ENCODE data around the gene NID1.
A peak's percentile ranks its signal among the peaks of the same experiment; 100 is the strongest.

Gene NID1

DNA sequence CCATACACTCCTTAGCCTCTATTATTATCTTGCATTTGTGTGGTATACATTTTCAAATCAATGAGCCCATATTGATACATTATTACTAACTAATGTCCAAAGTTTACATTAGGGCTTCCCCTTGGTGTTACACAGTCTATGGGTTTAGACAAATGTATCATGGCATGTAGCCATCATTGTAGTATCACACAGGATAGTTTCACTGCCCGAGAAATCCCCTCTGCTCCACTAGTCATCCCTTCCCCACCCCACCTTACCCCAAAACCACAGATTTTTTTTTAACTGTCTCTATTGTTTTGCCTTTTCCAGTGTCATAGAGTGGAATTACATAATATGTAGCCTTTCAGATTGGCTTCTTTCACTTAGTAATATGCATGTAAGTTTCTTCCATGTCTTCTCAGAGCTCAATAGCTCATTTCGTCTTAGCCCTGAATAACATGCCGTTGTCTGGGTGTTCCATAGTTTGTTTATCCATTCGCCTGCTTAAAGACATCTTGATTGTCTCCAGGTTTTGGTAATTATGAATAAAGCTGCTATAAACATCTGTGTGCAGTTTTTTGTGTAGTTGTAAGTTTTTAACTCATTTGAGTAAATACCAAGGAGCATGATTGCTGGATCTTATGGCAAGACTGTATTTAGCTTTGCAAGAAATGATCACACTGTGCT, 111.8 kb downstream of the NID1 start:
- DNase-seq (ENCODE audit: low read depth): peak; percentile 77
- TF ChIP-seq, protein P1, sequence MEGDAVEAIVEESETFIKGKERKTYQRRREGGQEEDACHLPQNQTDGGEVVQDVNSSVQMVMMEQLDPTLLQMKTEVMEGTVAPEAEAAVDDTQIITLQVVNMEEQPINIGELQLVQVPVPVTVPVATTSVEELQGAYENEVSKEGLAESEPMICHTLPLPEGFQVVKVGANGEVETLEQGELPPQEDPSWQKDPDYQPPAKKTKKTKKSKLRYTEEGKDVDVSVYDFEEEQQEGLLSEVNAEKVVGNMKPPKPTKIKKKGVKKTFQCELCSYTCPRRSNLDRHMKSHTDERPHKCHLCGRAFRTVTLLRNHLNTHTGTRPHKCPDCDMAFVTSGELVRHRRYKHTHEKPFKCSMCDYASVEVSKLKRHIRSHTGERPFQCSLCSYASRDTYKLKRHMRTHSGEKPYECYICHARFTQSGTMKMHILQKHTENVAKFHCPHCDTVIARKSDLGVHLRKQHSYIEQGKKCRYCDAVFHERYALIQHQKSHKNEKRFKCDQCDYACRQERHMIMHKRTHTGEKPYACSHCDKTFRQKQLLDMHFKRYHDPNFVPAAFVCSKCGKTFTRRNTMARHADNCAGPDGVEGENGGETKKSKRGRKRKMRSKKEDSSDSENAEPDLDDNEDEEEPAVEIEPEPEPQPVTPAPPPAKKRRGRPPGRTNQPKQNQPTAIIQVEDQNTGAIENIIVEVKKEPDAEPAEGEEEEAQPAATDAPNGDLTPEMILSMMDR (IDR thresholded peaks at IDR 0.05; ENCODE audit: low read depth, low read length): no peak
- no peak for TF ChIP-seq MYC (IDR thresholded peaks at IDR 0.05; ENCODE audit: low read depth, low read length)
- no peak for TF ChIP-seq POLR2A (IDR thresholded peaks at IDR 0.05; ENCODE audit: extremely low read depth, insufficient read length)
- TF ChIP-seq, protein P2, sequence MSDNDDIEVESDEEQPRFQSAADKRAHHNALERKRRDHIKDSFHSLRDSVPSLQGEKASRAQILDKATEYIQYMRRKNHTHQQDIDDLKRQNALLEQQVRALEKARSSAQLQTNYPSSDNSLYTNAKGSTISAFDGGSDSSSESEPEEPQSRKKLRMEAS (IDR thresholded peaks at IDR 0.05; ENCODE audit: low read depth, low read length): no peak
- H3K4me3 ChIP-seq (ENCODE audit: low read depth, low read length): no peak overlapping the region

DNA sequence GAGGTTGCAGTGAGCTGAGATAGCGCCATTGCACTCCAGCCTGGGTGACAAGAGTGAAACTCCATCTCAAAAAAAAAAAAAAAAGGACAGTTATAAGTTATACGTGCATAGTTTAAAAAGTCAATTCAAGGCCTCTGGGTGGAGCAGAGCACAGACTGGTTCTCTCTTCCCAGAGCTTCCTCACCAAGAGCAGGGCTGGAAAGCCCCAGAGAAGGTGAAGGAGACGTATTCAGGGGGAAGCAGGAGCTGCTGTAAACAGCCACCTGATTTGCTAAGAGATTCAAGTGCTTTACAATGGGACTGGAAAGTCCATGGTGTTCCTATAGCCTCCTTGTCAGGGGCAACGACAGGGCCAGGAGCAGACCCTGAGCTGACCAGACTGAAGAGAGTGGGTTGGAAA, 113.2 kb downstream of the NID1 start:
- no peak for TF ChIP-seq POLR2A (IDR thresholded peaks at IDR 0.05; ENCODE audit: extremely low read depth, insufficient read length)
- TF ChIP-seq, protein P2 (IDR thresholded peaks at IDR 0.05; ENCODE audit: low read depth, low read length): no peak
- TF ChIP-seq, protein P1 (IDR thresholded peaks at IDR 0.05; ENCODE audit: low read depth, low read length): no peak
- TF ChIP-seq MYC (IDR thresholded peaks at IDR 0.05; ENCODE audit: low read depth, low read length): no peak
- H3K4me3 ChIP-seq (ENCODE audit: low read depth, low read length): no peak overlapping the region
- no peak for DNase-seq (ENCODE audit: low read depth)

DNA sequence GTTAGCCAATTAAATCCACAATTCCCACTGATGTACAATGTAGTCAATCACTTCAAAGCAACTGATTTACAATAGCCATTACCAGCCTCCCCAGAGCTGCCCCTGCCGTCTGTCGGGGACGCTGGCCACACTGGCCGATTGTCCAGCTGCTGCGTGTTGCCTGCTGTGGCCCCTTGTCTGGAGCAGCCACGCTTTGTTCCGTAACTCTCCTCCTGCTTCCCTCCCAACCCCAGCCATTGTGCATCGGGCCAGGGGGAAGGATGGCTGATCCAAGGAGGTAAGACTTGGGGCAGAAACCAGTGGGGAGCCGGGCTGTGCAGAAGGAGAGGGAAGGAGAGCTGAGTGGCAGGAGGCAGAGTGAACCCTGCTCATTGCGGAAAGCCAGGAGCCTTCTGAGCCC, 114.6 kb downstream of the NID1 start:
- DNase-seq (ENCODE audit: low read depth): no peak
- H3K4me3 ChIP-seq (ENCODE audit: low read depth, low read length): no peak overlapping the region
- TF ChIP-seq, protein P1 (IDR thresholded peaks at IDR 0.05; ENCODE audit: low read depth, low read length): no peak
- TF ChIP-seq POLR2A (IDR thresholded peaks at IDR 0.05; ENCODE audit: extremely low read depth, insufficient read length): no peak
- TF ChIP-seq, protein P2 (IDR thresholded peaks at IDR 0.05; ENCODE audit: low read depth, low read length): no peak
- TF ChIP-seq MYC (IDR thresholded peaks at IDR 0.05; ENCODE audit: low read depth, low read length): no peak

DNA sequence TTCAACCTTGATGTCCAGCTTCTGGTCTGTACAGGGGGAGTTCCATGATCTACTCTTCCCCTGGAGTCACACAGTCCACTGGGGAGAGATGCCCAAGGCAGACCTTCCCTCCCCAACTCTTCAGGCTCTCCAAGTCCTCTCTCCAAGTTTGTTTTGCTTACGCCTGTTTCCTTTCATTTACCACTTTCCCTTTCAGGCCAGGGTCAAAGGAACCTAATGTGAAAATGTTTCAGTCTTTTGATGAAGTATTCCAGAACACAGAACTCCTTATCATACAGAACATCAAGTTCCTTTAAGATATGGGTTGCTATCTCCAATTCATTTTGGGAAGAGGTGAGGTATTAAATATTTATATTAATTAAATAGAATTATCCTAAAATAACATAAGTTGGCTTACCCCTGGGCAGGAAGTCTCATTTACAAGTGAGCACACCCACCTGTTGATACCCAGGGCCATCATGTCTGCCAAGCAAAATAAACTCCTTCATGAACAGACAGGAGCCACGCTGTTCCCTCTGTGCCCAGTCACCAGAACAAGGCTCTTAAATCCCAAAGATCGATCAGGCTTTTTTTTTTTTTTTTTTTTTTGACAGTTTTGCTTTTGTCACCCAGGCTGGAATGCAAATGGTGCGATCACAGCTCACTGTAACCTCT, 116.0 kb downstream of the NID1 start:
- no peak for DNase-seq (ENCODE audit: low read depth)
- H3K4me3 ChIP-seq (ENCODE audit: low read depth, low read length): no peak overlapping the region
- TF ChIP-seq, protein P2 (IDR thresholded peaks at IDR 0.05; ENCODE audit: low read depth, low read length): no peak
- TF ChIP-seq MYC (IDR thresholded peaks at IDR 0.05; ENCODE audit: low read depth, low read length) (no peak), POLR2A (IDR thresholded peaks at IDR 0.05; ENCODE audit: extremely low read depth, insufficient read length) (no peak)
- TF ChIP-seq, protein P1 (IDR thresholded peaks at IDR 0.05; ENCODE audit: low read depth, low read length): no peak

DNA sequence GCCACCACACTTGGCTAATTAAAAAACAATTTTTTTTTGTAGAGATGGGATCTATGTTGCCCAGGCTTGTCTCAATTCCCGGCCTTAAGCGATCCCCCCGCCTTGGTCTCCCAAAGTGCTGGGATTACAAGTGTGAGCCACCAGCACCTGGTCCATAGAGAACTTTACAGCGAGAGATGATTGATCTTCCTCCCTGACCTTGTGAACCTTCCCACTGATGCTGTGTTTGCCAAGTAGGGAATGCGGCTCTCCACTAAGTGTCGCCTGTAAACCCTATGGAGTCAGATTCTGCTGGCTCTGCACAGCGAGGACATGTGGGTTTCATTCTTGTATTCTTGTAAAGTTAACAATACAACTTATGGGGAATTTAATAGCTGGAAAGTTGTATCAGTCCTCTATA, 116.9 kb downstream of the NID1 start:
- peak; percentile 7 for DNase-seq (ENCODE audit: low read depth)
- H3K4me3 ChIP-seq (ENCODE audit: low read depth, low read length): no peak overlapping the region
- TF ChIP-seq, protein P1 (IDR thresholded peaks at IDR 0.05; ENCODE audit: low read depth, low read length): no peak
- TF ChIP-seq, protein P2 (IDR thresholded peaks at IDR 0.05; ENCODE audit: low read depth, low read length): no peak
- TF ChIP-seq MYC (IDR thresholded peaks at IDR 0.05; ENCODE audit: low read depth, low read length) (no peak), POLR2A (IDR thresholded peaks at IDR 0.05; ENCODE audit: extremely low read depth, insufficient read length) (no peak)
